Liver (tissue), 9 donors: ENCODE measurements around the gene MFN1. TPM values are rescaled to one million over a fixed set of nuclear protein-coding genes. Genes with fewer than 3 reads are reported as not detected.

Experiments used
- DNase-seq: peaks from one replicate; pipeline ENCODE4 v3.0.0-alpha.2; 2017; ENCODE audit warnings: low spot score
- H3K27ac ChIP-seq, 2 donors: one replicate each; pipeline ENCODE4 v1.7.0; 2013; ENCODE audit warnings: inconsistent platforms in 2 of 2, low read length in 2 of 2, control low read depth in 1 of 2, low read depth in 1 of 2, mild to moderate bottlenecking in 1 of 2
- H3K27me3 ChIP-seq, 4 donors: one replicate each; pipeline versions ENCODE4 v1.6.1 to v1.7.0; 2013; ENCODE audit warnings: low read length in 3 of 4, inconsistent platforms in 1 of 4, mild to moderate bottlenecking in 1 of 4, moderate library complexity in 1 of 4; ENCODE audit not compliant: control insufficient read depth in 4 of 4, insufficient read depth in 4 of 4
- H3K36me3 ChIP-seq, 4 donors: one replicate each; pipeline versions ENCODE4 v1.6.1 to v1.7.0; 2013; ENCODE audit warnings: low read length in 3 of 4, mild to moderate bottlenecking in 3 of 4, low read depth in 1 of 4, moderate library complexity in 1 of 4; ENCODE audit not compliant: control insufficient read depth in 4 of 4, insufficient read depth in 3 of 4
- H3K4me1 ChIP-seq, 4 donors: one replicate each; pipeline versions ENCODE4 v1.6.1 to v1.7.0; 2013; ENCODE audit warnings: low read length in 3 of 4, mild to moderate bottlenecking in 3 of 4, moderate library complexity in 1 of 4; ENCODE audit not compliant: control insufficient read depth in 4 of 4, insufficient read depth in 4 of 4
- H3K4me3 ChIP-seq, 3 donors: one replicate each; pipeline versions ENCODE4 v1.6.1 to v1.7.0; 2013; ENCODE audit warnings: low read length in 3 of 3, control low read depth in 1 of 3, low read depth in 1 of 3, mild to moderate bottlenecking in 1 of 3
- H3K9ac ChIP-seq, 2 donors: one replicate each; pipeline ENCODE4 v1.7.0; 2013; ENCODE audit warnings: low read length in 2 of 2, mild to moderate bottlenecking in 2 of 2, moderate library complexity in 2 of 2, control low read depth in 1 of 2, low read depth in 1 of 2
- H3K9me3 ChIP-seq, 4 donors: one replicate each; pipeline versions ENCODE4 v1.6.1 to v1.7.0; 2013; ENCODE audit warnings: low read length in 3 of 4; ENCODE audit not compliant: control insufficient read depth in 4 of 4
- CTCF ChIP-seq: fragments of 150-350 bp; IDR thresholded peaks from 2 replicates; pipeline ENCODE4 v1.5.1; 2017; ENCODE audit warnings: improper control_type of control experiment, low read depth, low read length; ENCODE audit not compliant: missing input control
- EGR1 ChIP-seq, 2 donors: IDR thresholded peaks; 2 replicates each; pipeline ENCODE4 v1.6.1; 2016 to 2018; ENCODE audit warnings: antibody characterized with exemption in 2 of 2, low read depth in 2 of 2
- FOXA2 ChIP-seq: IDR thresholded peaks from 2 replicates; pipeline ENCODE4 v1.6.1; 2016; ENCODE audit warnings: antibody characterized with exemption
- GABPA ChIP-seq, 2 donors: IDR thresholded peaks in 1 of 2; conservative IDR thresholded peaks in 1 of 2; 2 replicates each; pipeline ENCODE4 v1.6.1; 2016; ENCODE audit warnings: antibody characterized with exemption in 2 of 2, mild to moderate bottlenecking in 1 of 2, moderate library complexity in 1 of 2
- HNF4A ChIP-seq, 2 donors: conservative IDR thresholded peaks; 2 replicates each; pipeline ENCODE4 v1.6.1; 2016; ENCODE audit warnings: antibody characterized with exemption in 2 of 2, mild to moderate bottlenecking in 2 of 2
- HNF4G ChIP-seq: IDR thresholded peaks from 2 replicates; pipeline ENCODE4 v1.6.1; 2016; ENCODE audit warnings: antibody characterized with exemption
- NR2F2 ChIP-seq: IDR thresholded peaks from 2 replicates; pipeline ENCODE4 v1.6.1; 2016; ENCODE audit warnings: antibody characterized with exemption
- RAD21 ChIP-seq, 2 donors: IDR thresholded peaks; 2 replicates each; pipeline ENCODE4 v1.6.1; 2016; ENCODE audit warnings: antibody characterized with exemption in 2 of 2, mild to moderate bottlenecking in 2 of 2
- RXRA ChIP-seq, 2 donors: IDR thresholded peaks; 2 replicates each; pipeline ENCODE4 v1.6.1; 2017 to 2018; ENCODE audit warnings: antibody characterized with exemption in 2 of 2, mild to moderate bottlenecking in 1 of 2
- SP1 ChIP-seq: IDR thresholded peaks from 2 replicates; pipeline ENCODE4 v1.6.1; 2018; ENCODE audit warnings: antibody characterized with exemption, mild to moderate bottlenecking
- TAF1 ChIP-seq: conservative IDR thresholded peaks from 2 replicates; pipeline ENCODE4 v1.6.1; 2016; ENCODE audit warnings: antibody characterized with exemption, mild to moderate bottlenecking
- YY1 ChIP-seq: IDR thresholded peaks from 2 replicates; pipeline ENCODE4 v1.6.1; 2016; ENCODE audit warnings: antibody characterized with exemption, mild to moderate bottlenecking
- WGBS: extraction: QIAGEN DNeasy Blood & Tissue Kit; methylation state at CpG from one replicate; pipeline ENCODE4 v1.1.7; 2013; 5-methylcytosine and 5-hydroxymethylcytosine counted together
- polyA plus RNA-seq, 2 donors: library from polyadenylated mRNA; stranded (reverse) in 1 of 2; unstranded in 1 of 2; fragments of 200-250 nt in 1 of 2; fragments of >200 nt in 1 of 2; fragmentation: Nextera tagmentation in 1 of 2; extraction: Ambion mirVana in 1 of 2; gene quantifications; one replicate each; pipeline versions ENCODE4 v1.2.1 to v1.2.3, GENCODE V29; 2013 to 2015
- total RNA-seq, 2 donors: library from RNA; depleted of rRNA; stranded (reverse); fragments of >200 nt; gene quantifications; one replicate each; pipeline ENCODE4 v1.2.3, GENCODE V29; 2014
- TF ChIP-seq, protein P1 (sequence below): IDR thresholded peaks from 2 replicates; pipeline ENCODE4 v1.6.1; 2016; ENCODE audit warnings: antibody characterized with exemption
- TF ChIP-seq, protein P2 (sequence below): IDR thresholded peaks from 2 replicates; pipeline ENCODE4 v1.6.1; 2016; ENCODE audit warnings: antibody characterized with exemption, mild to moderate bottlenecking
- TF ChIP-seq, protein P3 (sequence below): IDR thresholded peaks from 2 replicates; pipeline ENCODE4 v1.6.1; 2016; ENCODE audit warnings: antibody characterized with exemption
- TF ChIP-seq, protein P4 (sequence below): IDR thresholded peaks from 2 replicates; pipeline ENCODE4 v1.6.1; 2016; ENCODE audit warnings: antibody characterized with exemption
- donor health status: healthy.
- donor health status: healthy.
- donor health status: healthy.
- donor health status: healthy.
- donor health status: healthy.

Gene MFN1
- total RNA-seq (10 to 100 TPM; 17.1 to 31.9 TPM), polyA plus RNA-seq (1 to 10 TPM; 6.4 to 8.4 TPM)

DNA sequence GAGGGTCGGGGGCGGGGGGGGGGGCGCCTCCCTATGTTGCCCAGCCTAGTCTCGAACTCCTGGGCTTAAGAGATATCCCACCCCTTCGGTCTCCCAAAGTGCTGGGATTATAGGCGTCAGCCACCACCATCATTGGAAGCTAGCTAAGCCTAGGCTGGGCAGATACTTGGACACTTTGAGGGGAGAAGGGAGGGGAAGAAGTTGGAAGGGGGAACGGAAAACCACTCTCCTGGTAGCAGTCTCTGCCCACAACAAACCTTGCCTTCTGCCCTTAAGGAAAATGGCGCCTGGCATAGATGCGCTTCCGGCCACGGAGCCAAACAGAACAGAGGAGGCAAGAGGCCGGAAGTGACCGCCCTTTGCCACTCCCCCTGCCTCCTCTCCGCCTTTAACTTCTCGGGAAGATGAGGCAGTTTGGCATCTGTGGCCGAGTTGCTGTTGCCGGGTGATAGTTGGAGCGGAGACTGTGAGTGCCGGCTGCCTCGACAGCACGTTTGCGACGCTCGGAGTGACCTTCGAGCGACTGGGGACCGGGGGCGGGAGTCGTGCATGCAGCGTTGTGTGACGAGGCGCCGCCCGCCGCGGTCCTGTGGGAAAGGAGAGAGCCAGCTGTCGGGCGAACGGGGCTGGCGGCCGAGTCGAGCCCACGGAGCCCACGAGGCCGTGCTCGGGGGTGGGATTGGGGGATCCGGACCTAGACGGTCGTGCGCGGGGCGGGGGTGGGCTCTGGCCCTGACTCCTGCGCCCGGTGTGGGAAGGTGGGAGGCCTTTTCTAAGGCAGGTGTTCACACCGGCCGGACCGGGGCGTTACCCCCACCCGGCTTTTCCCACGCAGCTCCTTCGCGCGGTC is at the start of gene MFN1:
TSS of gene MFN1 (plus strand) at position 365 of the 850 bp plus-strand sequence. CDS start 1,143 bp downstream, outside the sequence.
- Histone ChIP-seq H3K9ac (peak within 1 kb of the TSS; percentile 35 to 89), H3K4me1 (peaks cover 0 to 12% (median 9%) of the 10 kb centered on the region in 4 donors), H3K36me3 (peaks cover 6 to 17% (median 11%) of the 10 kb centered on the region in 4 donors), H3K9me3 (no peaks in the 10 kb centered on the region), H3K27me3 (no peaks in the 10 kb centered on the region), H3K4me3 (peak within 1 kb of the TSS; percentile 86 to 98 (median 89)), H3K27ac (peak within 1 kb of the TSS; percentile 39 to 74)
- TF ChIP-seq, protein P1, sequence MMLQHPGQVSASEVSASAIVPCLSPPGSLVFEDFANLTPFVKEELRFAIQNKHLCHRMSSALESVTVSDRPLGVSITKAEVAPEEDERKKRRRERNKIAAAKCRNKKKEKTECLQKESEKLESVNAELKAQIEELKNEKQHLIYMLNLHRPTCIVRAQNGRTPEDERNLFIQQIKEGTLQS, result no peak
- TF ChIP-seq RAD21 (IDR thresholded peaks at IDR 0.05) (peak in 1 of 2 donors; percentile 29), FOXA2 (no peak), GABPA (IDR thresholded peaks at IDR 0.05 in 1 of 2, conservative IDR thresholded peaks at IDR 0.05 in 1 of 2) (peak; percentile 87 to 96), SP1 (peak; percentile 53), YY1 (peak; percentile 100)
- TF ChIP-seq, protein P2, sequence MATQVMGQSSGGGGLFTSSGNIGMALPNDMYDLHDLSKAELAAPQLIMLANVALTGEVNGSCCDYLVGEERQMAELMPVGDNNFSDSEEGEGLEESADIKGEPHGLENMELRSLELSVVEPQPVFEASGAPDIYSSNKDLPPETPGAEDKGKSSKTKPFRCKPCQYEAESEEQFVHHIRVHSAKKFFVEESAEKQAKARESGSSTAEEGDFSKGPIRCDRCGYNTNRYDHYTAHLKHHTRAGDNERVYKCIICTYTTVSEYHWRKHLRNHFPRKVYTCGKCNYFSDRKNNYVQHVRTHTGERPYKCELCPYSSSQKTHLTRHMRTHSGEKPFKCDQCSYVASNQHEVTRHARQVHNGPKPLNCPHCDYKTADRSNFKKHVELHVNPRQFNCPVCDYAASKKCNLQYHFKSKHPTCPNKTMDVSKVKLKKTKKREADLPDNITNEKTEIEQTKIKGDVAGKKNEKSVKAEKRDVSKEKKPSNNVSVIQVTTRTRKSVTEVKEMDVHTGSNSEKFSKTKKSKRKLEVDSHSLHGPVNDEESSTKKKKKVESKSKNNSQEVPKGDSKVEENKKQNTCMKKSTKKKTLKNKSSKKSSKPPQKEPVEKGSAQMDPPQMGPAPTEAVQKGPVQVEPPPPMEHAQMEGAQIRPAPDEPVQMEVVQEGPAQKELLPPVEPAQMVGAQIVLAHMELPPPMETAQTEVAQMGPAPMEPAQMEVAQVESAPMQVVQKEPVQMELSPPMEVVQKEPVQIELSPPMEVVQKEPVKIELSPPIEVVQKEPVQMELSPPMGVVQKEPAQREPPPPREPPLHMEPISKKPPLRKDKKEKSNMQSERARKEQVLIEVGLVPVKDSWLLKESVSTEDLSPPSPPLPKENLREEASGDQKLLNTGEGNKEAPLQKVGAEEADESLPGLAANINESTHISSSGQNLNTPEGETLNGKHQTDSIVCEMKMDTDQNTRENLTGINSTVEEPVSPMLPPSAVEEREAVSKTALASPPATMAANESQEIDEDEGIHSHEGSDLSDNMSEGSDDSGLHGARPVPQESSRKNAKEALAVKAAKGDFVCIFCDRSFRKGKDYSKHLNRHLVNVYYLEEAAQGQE, result no peak
- under 1% methylated on average over 63 of the region's 63 CpGs for WGBS
- DNase-seq, result peak; percentile 88

DNA sequence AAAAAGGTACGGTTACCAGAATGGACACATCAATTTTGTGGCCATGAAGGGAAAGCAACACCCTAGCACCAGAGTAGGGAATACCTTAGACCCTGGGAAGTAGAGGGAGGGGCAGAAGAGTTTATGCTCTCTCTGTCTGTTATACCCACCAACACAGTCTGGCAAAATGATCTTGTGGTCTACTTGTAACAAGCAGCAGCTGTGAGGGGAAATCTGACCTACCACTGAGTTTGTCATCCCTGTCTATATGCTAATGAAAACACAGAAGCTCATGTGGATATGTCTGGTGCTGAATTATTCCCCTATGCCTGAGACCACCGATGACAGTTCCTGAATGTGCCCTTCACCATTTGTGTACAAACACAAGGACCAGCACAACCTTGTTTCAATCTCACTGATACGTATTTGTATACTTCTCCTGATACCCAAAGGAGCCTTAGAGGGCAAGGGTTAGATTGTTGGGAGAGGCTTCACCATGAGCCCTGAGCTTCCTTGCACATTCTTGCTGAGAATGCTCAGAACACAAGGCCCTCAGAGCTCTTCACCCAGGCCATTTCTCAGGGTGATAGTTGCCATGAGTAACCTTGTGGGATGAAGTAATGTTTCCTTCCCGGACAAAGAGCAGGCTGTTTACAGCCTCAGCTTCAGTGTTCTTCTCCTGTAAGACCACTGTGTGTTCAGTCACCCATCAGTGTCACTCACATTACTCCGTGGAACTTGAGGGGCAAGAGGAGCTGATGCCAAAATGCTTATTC is 49.4 kb upstream of the MFN1 start:
- Histone ChIP-seq H3K4me3 (no peak overlapping the region), H3K36me3 (no peaks in the 10 kb centered on the region), H3K27me3 (peaks cover 0 to 3% (median 0%) of the 10 kb centered on the region in 4 donors), H3K27ac (no peak overlapping the region), H3K9me3 (peaks cover 0 to 3% (median 0%) of the 10 kb centered on the region in 4 donors), H3K9ac (no peak overlapping the region), H3K4me1 (no peaks in the 10 kb centered on the region)
- DNase-seq, result no peak
- 68% methylated on average over 5 of the region's 5 CpGs for WGBS
- TF ChIP-seq CTCF (no peak), YY1 (no peak), FOXA2 (no peak), SP1 (no peak), EGR1 (IDR thresholded peaks at IDR 0.05; ENCODE audit: low read depth in 2 of 2) (no peak), TAF1 (no peak), RXRA (IDR thresholded peaks at IDR 0.05) (no peak), GABPA (IDR thresholded peaks at IDR 0.05 in 1 of 2, conservative IDR thresholded peaks at IDR 0.05 in 1 of 2) (no peak), NR2F2 (no peak), RAD21 (IDR thresholded peaks at IDR 0.05) (no peak), HNF4G (no peak), HNF4A (conservative IDR thresholded peaks at IDR 0.05) (no peak)
- TF ChIP-seq, protein P3, sequence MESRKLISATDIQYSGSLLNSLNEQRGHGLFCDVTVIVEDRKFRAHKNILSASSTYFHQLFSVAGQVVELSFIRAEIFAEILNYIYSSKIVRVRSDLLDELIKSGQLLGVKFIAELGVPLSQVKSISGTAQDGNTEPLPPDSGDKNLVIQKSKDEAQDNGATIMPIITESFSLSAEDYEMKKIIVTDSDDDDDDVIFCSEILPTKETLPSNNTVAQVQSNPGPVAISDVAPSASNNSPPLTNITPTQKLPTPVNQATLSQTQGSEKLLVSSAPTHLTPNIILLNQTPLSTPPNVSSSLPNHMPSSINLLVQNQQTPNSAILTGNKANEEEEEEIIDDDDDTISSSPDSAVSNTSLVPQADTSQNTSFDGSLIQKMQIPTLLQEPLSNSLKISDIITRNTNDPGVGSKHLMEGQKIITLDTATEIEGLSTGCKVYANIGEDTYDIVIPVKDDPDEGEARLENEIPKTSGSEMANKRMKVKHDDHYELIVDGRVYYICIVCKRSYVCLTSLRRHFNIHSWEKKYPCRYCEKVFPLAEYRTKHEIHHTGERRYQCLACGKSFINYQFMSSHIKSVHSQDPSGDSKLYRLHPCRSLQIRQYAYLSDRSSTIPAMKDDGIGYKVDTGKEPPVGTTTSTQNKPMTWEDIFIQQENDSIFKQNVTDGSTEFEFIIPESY, result no peak
- TF ChIP-seq, protein P2, result no peak
- TF ChIP-seq, protein P4, sequence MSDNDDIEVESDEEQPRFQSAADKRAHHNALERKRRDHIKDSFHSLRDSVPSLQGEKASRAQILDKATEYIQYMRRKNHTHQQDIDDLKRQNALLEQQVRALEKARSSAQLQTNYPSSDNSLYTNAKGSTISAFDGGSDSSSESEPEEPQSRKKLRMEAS, result no peak
- TF ChIP-seq, protein P1, result no peak
